ENCODE measurements around the gene UBXN2A.

UBXN2A gene

GRCh38 chr2:23918837-23919489 is 21.3 kb upstream of the UBXN2A start:
- Histone ChIP-seq H2BK15ac (ENCODE audit: low read length) (no peak overlapping the region), H3K36me3 (replicated peaks in 1 of 2; ENCODE audit: control insufficient read depth in 2 of 2, insufficient read depth in 2 of 2, low read length in 2 of 2) (no peaks in the 10 kb centered on the region), H3K4me2 (ENCODE audit: insufficient read depth, low read length, poor library complexity, severe bottlenecking) (no peak overlapping the region), H3K23ac (ENCODE audit: low read depth, low read length, poor library complexity) (no peak overlapping the region), H2AK5ac (ENCODE audit: low read depth, low read length) (no peak overlapping the region), H3K14ac (ENCODE audit: low read length) (no peak overlapping the region), H3K4me1 (ENCODE audit: control insufficient read depth in 2 of 2, insufficient read depth in 1 of 2, low read depth in 1 of 2, low read length in 2 of 2) (peaks cover 0 to 2% of the 10 kb centered on the region in 2 donors), H3K79me1 (ENCODE audit: low read depth, low read length) (peaks cover 3% of the 10 kb centered on the region), H2BK5ac (ENCODE audit: low read length) (no peak overlapping the region), H3K27ac (replicated peaks; ENCODE audit: low read length) (no peak overlapping the region), H2BK120ac (ENCODE audit: low read depth, low read length) (no peak overlapping the region), H3K9me3 (replicated peaks in 1 of 2; ENCODE audit: control insufficient read depth in 2 of 2, insufficient read depth in 1 of 2, low read depth in 1 of 2, low read length in 2 of 2) (no peaks in the 10 kb centered on the region), H3K27me3 (ENCODE audit: control insufficient read depth in 3 of 3, insufficient read depth in 3 of 3, low read depth in 1 of 3, low read length in 3 of 3) (no peaks in the 10 kb centered on the region), H3K9ac (ENCODE audit: low read depth, low read length, poor library complexity) (no peak overlapping the region), H2BK12ac (ENCODE audit: low read length) (no peak overlapping the region), H4K8ac (ENCODE audit: low read depth, low read length) (no peak overlapping the region), H2AFZ (ENCODE audit: low read length) (no peak overlapping the region), H3K4ac (ENCODE audit: low read length) (no peak overlapping the region), H4K91ac (ENCODE audit: low read depth, low read length, poor library complexity) (no peak overlapping the region), H3K4me3 (ENCODE audit: low read length in 2 of 2) (no peak overlapping the region), H3K18ac (ENCODE audit: low read length) (no peak overlapping the region)
- DNase-seq (ENCODE audit: low spot score), result no peak
- no CpG with 5 or more reads among the region's 8 CpGs for WGBS, 2 donors (ENCODE audit: extremely low coverage in 2 of 2, insufficient read length in 2 of 2, insufficient replicate concordance in 1 of 2)

GRCh38 chr2:23924589-23925359 is 15.5 kb upstream of the UBXN2A start:
- Histone ChIP-seq H2BK15ac (ENCODE audit: low read length) (no peak overlapping the region), H4K8ac (ENCODE audit: low read depth, low read length) (no peak overlapping the region), H3K36me3 (replicated peaks in 1 of 2; ENCODE audit: control insufficient read depth in 2 of 2, insufficient read depth in 2 of 2, low read length in 2 of 2) (peaks cover 4 to 10% of the 10 kb centered on the region in 2 donors), H3K23ac (ENCODE audit: low read depth, low read length, poor library complexity) (no peak overlapping the region), H3K9ac (ENCODE audit: low read depth, low read length, poor library complexity) (no peak overlapping the region), H2BK5ac (ENCODE audit: low read length) (no peak overlapping the region), H3K9me3 (replicated peaks in 1 of 2; ENCODE audit: control insufficient read depth in 2 of 2, insufficient read depth in 1 of 2, low read depth in 1 of 2, low read length in 2 of 2) (no peaks in the 10 kb centered on the region), H3K4me3 (ENCODE audit: low read length in 2 of 2) (peak overlapping the region in 1 of 2 donors; percentile 79), H3K18ac (ENCODE audit: low read length) (no peak overlapping the region), H3K4me2 (ENCODE audit: insufficient read depth, low read length, poor library complexity, severe bottlenecking) (no peak overlapping the region), H2AFZ (ENCODE audit: low read length) (no peak overlapping the region), H2BK12ac (ENCODE audit: low read length) (no peak overlapping the region), H3K79me1 (ENCODE audit: low read depth, low read length) (peaks cover 3% of the 10 kb centered on the region), H2AK5ac (ENCODE audit: low read depth, low read length) (no peak overlapping the region), H3K27ac (replicated peaks; ENCODE audit: low read length) (no peak overlapping the region), H3K27me3 (ENCODE audit: control insufficient read depth in 3 of 3, insufficient read depth in 3 of 3, low read depth in 1 of 3, low read length in 3 of 3) (no peaks in the 10 kb centered on the region), H3K4ac (ENCODE audit: low read length) (no peak overlapping the region), H4K91ac (ENCODE audit: low read depth, low read length, poor library complexity) (no peak overlapping the region), H3K14ac (ENCODE audit: low read length) (no peak overlapping the region), H3K4me1 (ENCODE audit: control insufficient read depth in 2 of 2, insufficient read depth in 1 of 2, low read depth in 1 of 2, low read length in 2 of 2) (peaks cover 2 to 5% of the 10 kb centered on the region in 2 donors), H2BK120ac (ENCODE audit: low read depth, low read length) (no peak overlapping the region)
- no peak for DNase-seq (ENCODE audit: low spot score)
- no CpG with 5 or more reads among the region's 7 CpGs for WGBS, 2 donors (ENCODE audit: extremely low coverage in 2 of 2, insufficient read length in 2 of 2, insufficient replicate concordance in 1 of 2)

GRCh38 chr2:23925702-23926289 is 14.5 kb upstream of the UBXN2A start:
- H4K8ac ChIP-seq (ENCODE audit: low read depth, low read length), result no peak overlapping the region
- H3K18ac ChIP-seq (ENCODE audit: low read length), result peak overlapping the region; percentile 100
- H3K79me1 ChIP-seq (ENCODE audit: low read depth, low read length), result peaks cover 3% of the 10 kb centered on the region
- H3K23ac ChIP-seq (ENCODE audit: low read depth, low read length, poor library complexity), result no peak overlapping the region
- no peak overlapping the region for H3K14ac ChIP-seq (ENCODE audit: low read length)
- H3K4ac ChIP-seq (ENCODE audit: low read length), result no peak overlapping the region
- no peak overlapping the region for H2BK120ac ChIP-seq (ENCODE audit: low read depth, low read length)
- H3K4me1 ChIP-seq (ENCODE audit: control insufficient read depth in 2 of 2, insufficient read depth in 1 of 2, low read depth in 1 of 2, low read length in 2 of 2), result peaks cover 2 to 5% of the 10 kb centered on the region in 2 donors
- peak overlapping the region; percentile 72 for H3K9ac ChIP-seq (ENCODE audit: low read depth, low read length, poor library complexity)
- H2AFZ ChIP-seq (ENCODE audit: low read length), result peak overlapping the region; percentile 96
- no peak overlapping the region for H3K27ac ChIP-seq (replicated peaks; ENCODE audit: low read length)
- no peak overlapping the region for H2BK12ac ChIP-seq (ENCODE audit: low read length)
- WGBS, 2 donors (ENCODE audit: extremely low coverage in 2 of 2, insufficient read length in 2 of 2, insufficient replicate concordance in 1 of 2), result no CpG with 5 or more reads among the region's 13 CpGs
- peak overlapping the region; percentile 91 for H2BK5ac ChIP-seq (ENCODE audit: low read length)
- peaks cover 4 to 20% of the 10 kb centered on the region in 2 donors for H3K36me3 ChIP-seq (replicated peaks in 1 of 2; ENCODE audit: control insufficient read depth in 2 of 2, insufficient read depth in 2 of 2, low read length in 2 of 2)
- no peaks in the 10 kb centered on the region for H3K27me3 ChIP-seq (ENCODE audit: control insufficient read depth in 3 of 3, insufficient read depth in 3 of 3, low read depth in 1 of 3, low read length in 3 of 3)
- H3K4me2 ChIP-seq (ENCODE audit: insufficient read depth, low read length, poor library complexity, severe bottlenecking), result peak overlapping the region; percentile 67
- H4K91ac ChIP-seq (ENCODE audit: low read depth, low read length, poor library complexity), result no peak overlapping the region
- H3K9me3 ChIP-seq (replicated peaks in 1 of 2; ENCODE audit: control insufficient read depth in 2 of 2, insufficient read depth in 1 of 2, low read depth in 1 of 2, low read length in 2 of 2), result no peaks in the 10 kb centered on the region
- peak overlapping the region; percentile 79 to 99 for H3K4me3 ChIP-seq (ENCODE audit: low read length in 2 of 2)
- peak; percentile 37 for DNase-seq (ENCODE audit: low spot score)
- H2AK5ac ChIP-seq (ENCODE audit: low read depth, low read length), result peak overlapping the region; percentile 70
- no peak overlapping the region for H2BK15ac ChIP-seq (ENCODE audit: low read length)

GRCh38 chr2:23926290-23926749 is 13.9 kb upstream of the UBXN2A start:
- Histone ChIP-seq H2BK120ac (ENCODE audit: low read depth, low read length) (peak overlapping the region; percentile 81), H3K9me3 (replicated peaks in 1 of 2; ENCODE audit: control insufficient read depth in 2 of 2, insufficient read depth in 1 of 2, low read depth in 1 of 2, low read length in 2 of 2) (no peaks in the 10 kb centered on the region), H3K27ac (replicated peaks; ENCODE audit: low read length) (peak overlapping the region; percentile 91), H4K8ac (ENCODE audit: low read depth, low read length) (no peak overlapping the region), H2BK12ac (ENCODE audit: low read length) (no peak overlapping the region), H3K4ac (ENCODE audit: low read length) (no peak overlapping the region), H2AK5ac (ENCODE audit: low read depth, low read length) (peak overlapping the region; percentile 70), H3K4me1 (ENCODE audit: control insufficient read depth in 2 of 2, insufficient read depth in 1 of 2, low read depth in 1 of 2, low read length in 2 of 2) (peaks cover 2 to 5% of the 10 kb centered on the region in 2 donors), H3K9ac (ENCODE audit: low read depth, low read length, poor library complexity) (peak overlapping the region; percentile 100), H3K18ac (ENCODE audit: low read length) (peak overlapping the region; percentile 100), H4K91ac (ENCODE audit: low read depth, low read length, poor library complexity) (peak overlapping the region; percentile 72), H2AFZ (ENCODE audit: low read length) (peak overlapping the region; percentile 96), H3K36me3 (replicated peaks in 1 of 2; ENCODE audit: control insufficient read depth in 2 of 2, insufficient read depth in 2 of 2, low read length in 2 of 2) (peaks cover 4 to 25% of the 10 kb centered on the region in 2 donors), H3K23ac (ENCODE audit: low read depth, low read length, poor library complexity) (peak overlapping the region; percentile 45), H3K14ac (ENCODE audit: low read length) (peak overlapping the region; percentile 99), H3K27me3 (ENCODE audit: control insufficient read depth in 3 of 3, insufficient read depth in 3 of 3, low read depth in 1 of 3, low read length in 3 of 3) (no peaks in the 10 kb centered on the region), H2BK5ac (ENCODE audit: low read length) (peak overlapping the region; percentile 91), H3K79me1 (ENCODE audit: low read depth, low read length) (peaks cover 3% of the 10 kb centered on the region), H2BK15ac (ENCODE audit: low read length) (peak overlapping the region; percentile 89), H3K4me3 (ENCODE audit: low read length in 2 of 2) (peak overlapping the region; percentile 79 to 99), H3K4me2 (ENCODE audit: insufficient read depth, low read length, poor library complexity, severe bottlenecking) (peak overlapping the region; percentile 67)
- no CpG with 5 or more reads among the region's 39 CpGs for WGBS, 2 donors (ENCODE audit: extremely low coverage in 2 of 2, insufficient read length in 2 of 2, insufficient replicate concordance in 1 of 2)
- DNase-seq (ENCODE audit: low spot score), result peak; percentile 47
